Measurements from ENCODE around the gene GPBP1. TPM values are rescaled to one million over a fixed set of nuclear protein-coding genes. Genes with fewer than 3 reads are reported as not detected.

Gene GPBP1
- total and polyA plus RNA-seq, 9 of the 15 experiments (the other 6 are each of a cell fraction or from before 2014, with no cell fraction given) = 31.0 to 109 (median 68.4) TPM

GRCh38 chr5:57174128-57174889, 450 bp downstream of the GPBP1 start (continued):
- TF ChIP-seq CREB1 (IDR thresholded peaks at IDR 0.05) (no peak), CREB1 (CRISPR knock-in tag; IDR thresholded peaks at IDR 0.05) (no peak), NR2F6 (CRISPR knock-in tag; IDR thresholded peaks at IDR 0.05) (no peak), ATF7 (IDR thresholded peaks at IDR 0.05) (no peak), ZNF134 (CRISPR knock-in tag; conservative IDR thresholded peaks at IDR 0.05) (no peak), ZNF740 (CRISPR knock-in tag; IDR thresholded peaks at IDR 0.05) (peak; percentile 84; the same call in 1 of the 2 replicates), ZNF740 (tag; IDR thresholded peaks at IDR 0.05) (peak in 1 of 2 experiments; percentile 80; a peak in 2 of 4 replicates), PTTG1 (tag; IDR thresholded peaks at IDR 0.05; ENCODE audit: low read depth) (no peak), ETV5 (CRISPR knock-in tag; IDR thresholded peaks at IDR 0.05; ENCODE audit: low read depth) (0 out of 2 replicates have a peak, but pooled peaks have one; percentile 25), SNIP1 (IDR thresholded peaks at IDR 0.05; ENCODE audit: low read depth) (no peak), ZNF586 (CRISPR knock-in tag; conservative IDR thresholded peaks at IDR 0.05) (no peak), CTCFL (IDR thresholded peaks at IDR 0.05; ENCODE audit: borderline replicate concordance, insufficient read depth, low read depth, low read length, poor library complexity, severe bottlenecking) (no peak), SMAD1 (IDR thresholded peaks at IDR 0.05; ENCODE audit: low read depth, low read length, partially characterized antibody) (no peak), ZSCAN32 (CRISPR knock-in tag; IDR thresholded peaks at IDR 0.05) (no peak), SNAPC5 (CRISPR knock-in tag; IDR thresholded peaks at IDR 0.05) (no peak), PKNOX1 (IDR thresholded peaks at IDR 0.05) (no peak), TFAP4 (CRISPR knock-in tag; IDR thresholded peaks at IDR 0.05; ENCODE audit: borderline replicate concordance) (no peak), NFXL1 (CRISPR knock-in tag; IDR thresholded peaks at IDR 0.05) (no peak), KDM4B (IDR thresholded peaks at IDR 0.05; ENCODE audit: borderline replicate concordance in 2 of 2, low read depth in 1 of 2) (0 out of 4 replicates have a peak, but pooled peaks of 1 of the 2 experiments have one; percentile 4), PURB (CRISPR knock-in tag; IDR thresholded peaks at IDR 0.05; ENCODE audit: low read depth) (no peak), MTA1 (IDR thresholded peaks at IDR 0.05; ENCODE audit: borderline replicate concordance) (no peak), KLF16 (IDR thresholded peaks at IDR 0.05) (no peak)
